ENCODE data around the gene SPATA9. TPM values are rescaled to one million over a fixed set of nuclear protein-coding genes. Genes with fewer than 3 reads are reported as not detected.
"Not testable (repeated sequence)": the region's sequence is repeated elsewhere in the genome, so short reads cannot be mapped to it uniquely, and the experiment has no call there.

SPATA9 gene
- total RNA-seq, 2 donors from 2014 or later = 0.29 to 0.51 TPM

DNA sequence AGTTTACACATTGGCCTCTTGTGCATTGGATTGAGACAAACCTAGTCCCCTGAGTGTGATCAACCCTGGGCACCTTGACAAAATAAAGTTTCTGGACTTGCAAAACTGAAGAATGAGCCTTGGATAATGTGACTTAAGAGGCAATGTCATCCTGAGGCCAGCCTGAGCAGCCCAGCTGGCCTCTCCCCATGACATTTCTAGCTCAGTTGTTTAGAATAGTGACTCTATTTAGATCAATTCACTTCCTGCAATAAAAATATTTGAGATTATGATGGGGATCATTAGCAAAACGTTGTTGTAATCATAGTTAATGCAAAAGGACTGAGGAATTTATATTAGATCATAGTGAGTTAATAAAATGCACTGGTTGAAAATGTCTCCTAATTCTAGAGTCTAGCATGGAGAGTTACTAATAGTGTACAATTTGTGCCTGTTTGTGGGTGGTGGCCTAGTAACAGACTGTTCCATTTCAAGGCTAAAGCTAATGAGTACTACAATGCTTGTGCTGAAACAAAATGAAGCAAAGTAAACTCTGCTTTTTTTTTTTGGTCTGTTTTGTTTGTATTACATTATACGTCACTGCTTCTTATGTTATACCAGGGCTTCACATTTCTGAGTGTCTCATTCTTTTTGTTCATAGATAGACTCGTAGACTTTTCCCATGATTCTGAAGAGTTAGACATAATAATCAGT lies 37.4 kb upstream of the SPATA9 start:
- no peak for DNase-seq (ENCODE audit: low spot score)
- intact Hi-C loops (cut with DNase I) = loop anchor here in 1 of 2 donors (10.0 kb wide), 1 partner anchor 55 kb away; no protein-coding TSS in a partner anchor

- intact Hi-C loops (cut with DNase I) = no loop called here
- DNase-seq (ENCODE audit: low spot score) = no peak
These were observed 35.9 kb upstream of the SPATA9 start for GRCh38 chr5:95718738-95719137.

DNA sequence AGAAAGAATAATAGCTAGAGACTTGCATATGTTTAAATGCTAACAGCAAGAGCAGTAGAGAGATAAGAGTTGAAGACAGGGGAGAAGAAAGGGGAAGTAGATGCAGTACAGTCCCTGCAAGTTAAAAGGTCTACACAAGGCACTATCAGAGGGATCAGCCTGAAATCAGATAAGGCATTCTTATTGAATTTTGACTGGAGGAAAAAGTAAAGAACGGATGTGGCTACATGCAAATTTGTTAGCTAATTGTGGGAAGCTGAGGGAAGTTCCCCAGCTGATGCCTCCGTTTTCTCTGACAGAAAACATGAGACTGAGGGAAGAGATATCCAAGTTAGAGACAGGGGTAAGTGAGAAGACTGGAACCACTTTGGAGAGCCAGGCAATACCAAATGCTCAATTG lies 35.4 kb upstream of the SPATA9 start:
- no peak for DNase-seq (ENCODE audit: low spot score)
- intact Hi-C loops (cut with DNase I) = no loop called here

- intact Hi-C loops (cut with DNase I) = no loop called here
- DNase-seq (ENCODE audit: low spot score) = no peak
These were observed 34.6 kb upstream of the SPATA9 start for GRCh38 chr5:95717439-95717838.

DNA sequence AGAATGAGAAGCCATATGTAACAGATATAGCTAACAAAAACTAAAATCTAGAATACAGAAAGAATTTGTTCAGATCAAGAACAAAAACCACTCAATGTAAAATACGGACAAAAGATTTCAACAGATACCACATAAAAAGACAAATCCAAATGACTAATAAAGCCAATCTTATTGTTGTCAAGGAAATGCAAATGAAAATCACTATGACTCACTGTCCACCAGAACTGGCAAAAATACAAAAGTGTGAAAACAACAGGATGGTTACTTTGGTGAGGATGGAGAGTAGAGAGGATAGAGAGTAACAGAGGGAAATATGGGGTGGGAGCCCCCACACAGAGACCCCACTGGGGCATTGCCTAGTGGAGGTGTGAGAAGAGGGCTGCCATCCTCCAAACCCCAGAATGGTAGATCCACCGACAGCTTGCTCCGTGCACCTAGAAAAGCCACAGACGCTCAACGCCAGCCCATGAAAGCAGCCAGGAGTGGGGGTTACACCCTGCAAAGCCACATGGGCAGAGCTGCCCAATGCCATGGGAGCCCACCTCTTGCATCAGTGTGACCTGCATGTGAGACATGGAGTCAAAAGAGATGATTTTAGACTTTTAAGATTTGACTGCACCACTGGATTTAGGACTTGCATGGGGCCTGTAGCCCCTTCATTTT lies 33.1 kb upstream of the SPATA9 start:
- intact Hi-C loops (cut with DNase I) = no loop called here
- DNase-seq (ENCODE audit: low spot score) = no peak

- intact Hi-C loops (cut with DNase I) = no loop called here
- DNase-seq (ENCODE audit: low spot score) = no peak
These were observed 31.3 kb upstream of the SPATA9 start for GRCh38 chr5:95713960-95714710.

DNA sequence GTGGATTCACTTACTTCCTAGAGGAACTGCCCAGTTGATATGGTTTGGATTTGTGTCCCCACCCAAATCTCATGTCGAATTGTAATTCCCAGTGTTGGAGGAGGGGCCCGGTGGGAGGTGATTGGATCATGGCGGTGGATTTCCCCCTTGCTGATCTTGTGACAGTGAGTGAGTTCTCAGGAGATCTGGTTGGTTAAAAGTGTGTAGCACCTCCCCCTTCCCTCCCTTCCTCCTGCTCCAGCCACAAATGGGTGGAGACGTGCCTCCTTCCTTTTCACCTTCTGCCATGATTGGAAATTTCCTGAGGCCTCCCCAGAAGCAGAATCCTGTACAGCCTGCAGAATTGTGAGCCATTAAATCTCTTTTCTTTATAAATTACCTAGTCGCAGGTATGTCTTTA lies 30.5 kb upstream of the SPATA9 start:
- DNase-seq (ENCODE audit: low spot score); intact Hi-C loops (cut with DNase I): not testable (repeated sequence)

- no peak for DNase-seq (ENCODE audit: low spot score)
- intact Hi-C loops (cut with DNase I) = no loop called here
These were observed 29.7 kb upstream of the SPATA9 start for GRCh38 chr5:95712347-95712958.

DNA sequence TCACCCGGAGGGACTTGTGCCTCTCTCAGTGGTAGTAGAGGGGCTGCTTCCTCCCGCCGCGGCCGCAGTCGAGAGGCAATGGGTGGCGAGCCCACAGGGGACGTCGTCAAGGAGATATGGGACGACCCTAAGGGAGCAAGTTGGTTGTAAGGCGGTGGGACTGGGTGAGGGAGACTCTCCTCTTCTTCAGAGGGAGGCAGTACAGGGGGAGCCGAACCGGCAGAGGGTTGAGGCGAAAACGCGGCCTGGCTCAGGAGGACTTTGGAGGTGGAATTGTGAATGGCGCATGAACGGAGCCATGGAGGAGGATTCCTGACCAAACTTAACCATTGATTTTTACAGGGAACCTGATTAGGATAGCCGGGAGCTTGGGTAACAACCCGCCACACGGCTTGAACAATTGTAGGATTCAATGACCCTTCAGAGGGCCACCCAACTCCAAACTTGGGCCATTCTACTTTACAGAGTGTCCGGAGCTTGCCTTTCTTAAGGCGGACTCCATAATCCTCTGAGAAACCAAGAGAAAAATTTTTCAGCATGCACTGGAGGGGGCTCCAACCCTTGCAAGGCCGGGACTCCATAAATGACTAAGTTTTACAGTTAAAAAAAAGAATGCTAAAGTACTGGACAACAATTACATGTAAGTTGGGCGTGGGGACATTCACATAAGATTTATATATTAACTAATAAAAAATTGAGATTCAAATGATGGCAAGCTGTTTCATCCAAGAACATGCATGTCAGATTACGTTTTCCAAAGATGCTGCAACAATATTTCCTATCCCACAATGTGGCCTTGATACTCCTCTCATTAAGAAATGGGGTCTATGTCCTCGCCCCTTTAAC lies 28.9 kb upstream of the SPATA9 start:
- intact Hi-C loops (cut with DNase I) = no loop called here
- no peak for DNase-seq (ENCODE audit: low spot score)

DNA sequence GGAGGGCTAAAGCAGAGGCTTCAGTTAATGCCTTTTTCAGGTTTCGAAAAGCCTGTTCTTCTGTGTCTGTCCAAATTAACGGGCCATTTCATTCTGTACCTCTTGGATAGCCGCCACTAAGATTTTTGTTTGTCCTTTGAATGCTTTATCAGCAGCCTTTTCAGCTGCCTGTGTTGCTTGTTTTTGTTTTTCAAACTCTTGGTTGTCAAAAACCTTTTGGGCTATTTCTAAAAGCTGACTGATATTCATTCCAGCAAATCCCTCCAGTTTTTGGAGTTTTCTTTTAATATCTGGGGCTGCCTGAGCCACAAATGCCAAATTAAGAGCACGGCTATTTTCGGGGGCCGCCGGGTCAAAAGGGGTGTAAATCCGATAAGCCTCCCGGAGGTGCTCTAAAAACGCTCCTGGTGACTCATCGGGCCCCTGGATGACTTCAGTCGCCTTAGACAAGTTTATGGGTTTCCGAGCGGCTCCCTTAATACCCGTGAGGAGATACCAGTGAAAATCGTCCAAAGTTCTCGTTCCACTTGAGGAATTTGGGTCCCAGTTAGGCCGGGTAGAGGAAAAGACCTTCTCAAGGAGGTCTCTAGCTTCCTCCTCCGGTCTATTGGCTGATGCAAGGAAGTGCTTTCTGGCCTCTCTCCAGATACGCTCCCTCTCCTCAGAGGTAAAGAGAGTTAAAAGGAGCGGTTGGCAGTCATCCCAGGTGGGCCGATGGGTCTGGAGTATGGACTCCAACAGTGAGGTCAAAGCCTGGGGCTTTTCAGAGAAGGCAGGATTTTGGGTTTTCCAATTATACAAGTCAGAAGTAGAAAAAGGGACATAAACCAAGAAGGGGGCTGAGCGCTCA lies 28.1 kb upstream of the SPATA9 start:
- intact Hi-C loops (cut with DNase I); DNase-seq (ENCODE audit: low spot score): not testable (repeated sequence)

GRCh38 chr5:95709967-95710650 lies 27.3 kb upstream of the SPATA9 start:
- intact Hi-C loops (cut with DNase I) = no loop called here
- no peak for DNase-seq (ENCODE audit: low spot score)

DNA sequence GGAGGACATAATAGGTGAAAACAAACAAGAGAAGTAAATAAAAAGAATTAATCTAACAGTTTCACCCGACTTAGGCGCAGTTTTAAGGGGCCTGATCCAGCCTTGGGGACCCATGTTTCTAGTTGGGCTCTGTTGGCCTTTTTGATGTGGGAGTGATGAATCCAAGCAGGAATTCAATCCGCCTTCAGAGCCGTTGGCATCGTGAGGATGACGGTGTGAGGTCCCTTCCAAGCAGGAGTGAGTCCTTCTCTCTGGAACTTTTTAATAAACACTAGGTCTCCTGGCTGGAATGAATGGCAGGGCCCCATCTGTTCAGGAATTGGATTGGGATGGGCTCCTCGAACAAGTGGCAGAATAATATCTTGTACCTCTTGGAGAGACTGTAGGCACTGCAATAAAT lies 26.1 kb upstream of the SPATA9 start:
- intact Hi-C loops (cut with DNase I) = no loop called here
- DNase-seq (ENCODE audit: low spot score) = no peak

DNA sequence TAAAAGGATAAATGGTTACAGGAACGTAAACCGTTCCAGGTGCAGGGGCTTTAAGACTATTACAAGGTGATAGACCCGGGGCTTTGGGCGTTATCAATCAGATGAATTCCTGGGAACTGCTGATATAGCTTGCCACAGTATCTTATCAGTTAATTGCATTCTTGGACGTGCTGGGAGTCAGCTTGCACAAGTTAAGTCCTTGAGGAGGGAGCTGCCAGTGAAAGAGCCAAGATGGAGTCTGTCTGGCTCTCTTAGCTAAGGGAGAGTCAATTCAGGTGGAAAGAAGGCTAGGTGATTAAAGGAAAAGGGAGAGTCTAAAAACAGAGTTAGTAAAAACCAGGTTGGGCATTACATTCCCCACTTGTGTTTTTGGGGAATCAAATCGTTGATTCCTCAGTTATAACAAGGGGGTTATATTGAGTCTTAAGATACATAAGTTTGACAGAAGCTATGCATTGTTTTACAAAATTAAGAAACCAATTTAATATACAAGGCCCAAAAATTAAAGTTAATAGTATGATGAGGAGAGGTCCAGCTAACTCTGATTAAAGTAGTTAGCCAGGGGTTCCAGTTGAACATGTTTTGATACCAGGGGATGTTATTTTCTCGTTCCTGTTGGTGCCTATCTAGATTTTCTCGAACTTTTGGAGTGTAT lies 24.9 kb upstream of the SPATA9 start:
- intact Hi-C loops (cut with DNase I); DNase-seq (ENCODE audit: low spot score): not testable (repeated sequence)

DNA sequence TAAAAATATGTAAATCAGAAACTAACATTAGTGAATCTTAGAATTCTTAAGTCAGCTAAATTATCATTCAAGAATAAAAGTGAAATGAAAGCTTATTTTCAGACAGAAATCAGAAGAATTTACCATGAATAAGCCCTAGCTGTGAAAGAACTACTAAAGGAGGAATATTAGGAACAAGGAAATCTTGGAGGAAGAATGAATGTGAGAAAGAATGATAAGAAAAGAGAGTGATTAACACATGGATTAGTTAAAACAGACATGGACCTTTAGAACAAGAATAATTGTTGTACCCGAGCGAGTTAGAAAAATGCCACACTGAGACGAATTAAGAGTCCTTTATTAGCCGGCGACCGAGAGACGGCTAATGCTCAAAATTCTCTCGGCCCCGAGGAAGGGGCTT lies 24.3 kb upstream of the SPATA9 start:
- intact Hi-C loops (cut with DNase I) = no loop called here
- DNase-seq (ENCODE audit: low spot score) = no peak

GRCh38 chr5:95706196-95706595 lies 23.4 kb upstream of the SPATA9 start:
- DNase-seq (ENCODE audit: low spot score); intact Hi-C loops (cut with DNase I): not testable (repeated sequence)

- intact Hi-C loops (cut with DNase I) = no loop called here
- no peak for DNase-seq (ENCODE audit: low spot score)
These were observed 21.4 kb upstream of the SPATA9 start for GRCh38 chr5:95704150-95704549.

GRCh38 chr5:95701074-95701473 lies 18.3 kb upstream of the SPATA9 start:
- no peak for DNase-seq (ENCODE audit: low spot score)
- intact Hi-C loops (cut with DNase I) = no loop called here

Measured in posterior vena cava (tissue), 2 donors.